Stimulated activated CD8-positive, alpha-beta memory T cell treated with anti-CD3 and anti-CD28 coated beads, Interleukin-15, amount 100 ng/mL, for 48 hours (primary cell): ENCODE results near the gene ESR2.
"Not testable (repeated sequence)": the region's sequence is repeated elsewhere in the genome, so short reads cannot be mapped to it uniquely, and the experiment has no call there.

Source experiments
- DNase-seq, 2 donors: peaks; one replicate each; pipeline ENCODE4 v3.0.0-alpha.2; 2020; ENCODE audit warnings: low read depth in 2 of 2

Gene ESR2

DNA sequence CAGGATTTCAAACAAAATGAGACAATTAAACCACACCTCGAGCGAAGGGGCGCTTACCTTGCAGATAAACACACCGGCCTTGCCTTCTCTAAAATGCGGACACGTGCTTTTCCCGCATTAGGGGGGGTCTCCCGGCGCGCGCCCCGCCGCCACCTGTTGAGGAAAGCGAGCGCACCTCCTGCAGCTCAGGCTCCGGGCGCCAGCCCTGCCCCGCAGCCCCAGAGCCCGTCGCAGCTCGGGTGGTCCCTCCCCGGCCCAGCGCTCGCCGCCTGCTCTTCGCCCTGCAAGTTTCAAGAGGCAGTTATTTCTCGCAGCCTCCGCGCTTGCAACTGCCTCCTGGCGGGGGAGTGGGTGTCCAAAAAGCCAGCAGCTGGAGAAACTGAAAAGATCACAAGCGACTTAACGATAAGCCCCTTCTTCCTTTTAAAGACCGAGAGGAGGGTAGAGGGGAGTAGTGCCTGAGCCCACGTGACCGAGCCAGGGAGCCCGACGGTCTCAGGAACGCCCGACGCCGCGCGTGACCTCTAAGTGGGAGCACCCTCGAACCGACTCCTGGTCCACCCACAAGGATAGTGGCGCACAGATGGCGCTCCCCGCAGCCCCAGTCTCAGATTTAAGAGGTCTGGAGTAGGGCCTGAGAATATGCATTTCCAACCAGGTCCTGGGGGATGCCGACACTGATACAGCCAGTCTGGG is at the start of gene ESR2:
Gene ESR2 (minus strand): TSS at position 396 of the 696 bp plus-strand sequence. CDS start 11,386 bp downstream, outside the sequence.
- peak in 1 of 2 donors; percentile 5 for DNase-seq

DNA sequence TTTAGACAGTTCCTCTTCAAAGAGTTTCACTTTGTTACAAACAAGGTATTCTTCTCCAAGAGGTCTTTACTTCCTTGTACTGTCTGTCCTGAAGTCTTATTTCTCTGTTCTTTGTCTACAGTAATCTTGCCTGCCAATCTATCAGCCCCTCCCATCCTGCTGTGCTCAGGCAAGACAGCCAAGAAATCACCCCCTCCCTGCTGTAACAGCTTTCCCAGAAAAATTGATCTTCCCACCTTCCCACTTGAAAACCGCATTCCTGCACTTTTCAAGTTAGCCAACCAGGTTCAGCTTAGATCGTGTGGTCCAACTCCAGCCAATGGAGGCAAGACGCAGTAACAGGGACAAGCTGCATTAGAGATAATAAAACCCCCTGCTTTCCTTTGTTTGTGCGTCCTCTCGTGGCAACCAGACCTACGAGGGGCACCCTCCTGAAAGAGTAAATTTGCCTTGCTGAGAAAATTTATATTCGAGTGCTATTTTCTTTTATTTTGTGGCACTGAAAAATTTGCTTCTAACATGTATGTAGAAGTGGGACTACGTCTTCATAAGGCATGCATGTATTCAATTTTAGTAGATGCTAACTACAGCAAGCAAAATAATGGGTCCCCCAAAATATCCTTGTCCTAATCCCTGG is 46.5 kb upstream of the ESR2 start:
- no peak for DNase-seq

DNA sequence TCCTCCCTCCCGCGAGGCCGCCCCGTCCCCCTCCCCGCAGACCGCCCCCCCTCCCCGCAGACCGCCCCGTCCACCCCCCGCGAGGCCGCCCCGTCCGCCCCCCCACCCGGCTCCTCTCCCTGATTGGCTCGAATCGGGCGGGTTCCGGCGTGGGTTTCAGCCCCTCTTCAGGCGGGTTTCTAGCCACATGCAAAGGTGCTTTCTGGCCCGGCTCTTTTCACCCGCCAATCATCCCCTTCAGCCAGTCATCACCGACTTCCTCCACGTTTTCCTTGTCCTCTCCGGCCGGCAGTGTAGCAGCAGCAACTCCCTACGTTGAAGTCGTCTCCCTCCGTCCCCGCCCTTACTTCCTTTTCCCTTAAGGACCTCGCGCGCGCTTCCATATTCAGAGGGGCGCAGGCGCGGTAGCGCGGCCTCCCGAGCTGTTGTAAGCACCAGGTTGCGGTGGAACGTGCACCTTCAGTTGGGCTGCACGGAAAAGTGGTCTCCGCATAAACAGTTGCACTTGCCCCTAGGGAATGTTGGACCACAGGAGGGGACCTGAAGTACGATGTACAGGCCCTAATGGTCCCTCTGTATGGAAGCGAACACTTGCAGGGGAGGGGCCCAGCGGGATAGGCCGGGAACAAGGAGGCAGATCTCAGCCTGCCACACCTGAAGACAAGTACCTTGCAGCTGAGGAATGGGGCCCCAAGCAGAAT is 44.6 kb upstream of the ESR2 start:
- DNase-seq = peak; percentile 82 to 87

- DNase-seq = peak; percentile 2 to 7
Measured at GRCh38 chr14:64337888-64338615, 43.9 kb upstream of the ESR2 start.

DNA sequence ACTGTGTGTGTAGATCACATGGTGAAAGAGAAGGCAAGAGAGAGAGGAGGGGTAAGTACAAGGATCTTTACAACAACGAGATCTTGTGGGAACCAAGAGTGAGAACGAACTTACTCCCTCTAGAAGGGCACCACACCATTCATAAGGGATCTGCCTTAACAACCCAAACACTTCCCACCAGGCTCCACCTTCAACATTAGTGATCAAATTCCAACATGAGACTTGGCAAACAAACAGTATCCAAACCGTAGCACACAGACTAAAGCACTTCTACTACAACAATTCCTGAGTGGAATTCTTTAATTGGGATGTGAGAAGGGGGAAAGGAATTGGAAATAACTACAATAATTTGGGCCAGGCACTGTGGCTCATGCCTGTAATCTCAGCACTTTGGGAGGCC is 35.0 kb upstream of the ESR2 start:
- no peak for DNase-seq

GRCh38 chr14:64326502-64326901 is 32.3 kb upstream of the ESR2 start:
- no peak for DNase-seq

DNA sequence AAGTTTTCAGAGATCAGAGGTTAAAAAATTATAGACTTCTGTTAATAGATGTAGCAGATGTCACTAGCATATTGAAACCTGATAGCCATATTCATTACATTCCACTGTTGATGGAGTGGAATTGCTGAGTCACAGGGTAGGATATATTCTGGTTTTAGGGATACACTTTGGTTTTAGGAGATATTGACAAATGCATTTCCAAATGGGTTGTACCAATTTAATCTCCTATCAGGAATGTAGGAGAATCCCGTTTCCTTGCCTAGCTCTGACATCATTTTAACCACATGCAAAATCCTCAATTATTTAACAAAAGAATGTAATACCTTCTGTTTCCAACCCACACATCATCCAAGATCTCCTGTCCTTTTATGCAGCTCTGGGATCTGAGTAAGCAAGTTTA is 30.7 kb upstream of the ESR2 start:
- no peak for DNase-seq

DNA sequence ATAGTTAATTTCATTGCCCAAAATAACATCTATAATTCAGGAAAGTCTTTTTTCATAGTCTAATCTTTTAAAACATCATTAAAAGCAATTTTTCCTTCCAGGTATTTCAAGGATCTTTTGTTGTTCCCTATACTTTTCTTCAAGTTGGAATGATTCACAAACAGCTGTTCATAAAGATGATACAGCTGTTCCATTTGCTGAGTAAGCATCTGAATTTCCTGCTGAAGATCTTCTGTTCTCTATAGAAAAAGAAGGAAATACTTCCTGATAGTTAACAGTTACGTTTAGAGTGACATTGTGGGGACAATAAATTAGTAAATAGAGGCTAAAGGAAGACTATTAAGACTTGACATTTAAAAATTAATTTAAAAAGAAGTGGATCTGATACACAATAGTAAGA is 30.3 kb upstream of the ESR2 start:
- DNase-seq = no peak

- not testable (repeated sequence) for DNase-seq
Measured at GRCh38 chr14:64320362-64320761, 26.2 kb upstream of the ESR2 start.

- DNase-seq = not testable (repeated sequence)
Measured at GRCh38 chr14:64318695-64319094, 24.5 kb upstream of the ESR2 start.

DNA sequence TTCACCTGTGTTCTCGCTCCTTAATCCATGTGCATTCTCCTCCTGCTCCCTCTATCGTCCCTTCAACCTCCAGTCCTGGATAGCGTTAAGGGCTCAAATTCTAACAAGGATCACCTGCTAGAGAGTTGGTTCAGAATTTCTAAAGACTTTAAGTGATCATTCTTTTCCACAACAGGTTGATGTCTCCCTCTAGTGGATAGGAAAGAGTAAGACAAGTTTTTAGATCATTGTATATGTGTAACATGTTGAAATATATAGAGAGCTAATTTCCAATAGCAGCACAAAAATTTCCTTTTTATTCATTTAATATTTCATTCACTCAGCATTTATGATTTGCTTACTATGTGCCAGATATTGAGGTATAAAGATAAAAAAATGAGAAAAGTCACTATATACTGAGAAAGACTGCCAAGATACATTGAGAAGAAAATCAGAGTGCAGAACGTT is 9.3 kb upstream of the ESR2 start:
- DNase-seq = no peak

- DNase-seq = no peak
Measured at GRCh38 chr14:64298773-64299172, 4.6 kb upstream of the ESR2 start.

GRCh38 chr14:64296561-64296960 is 2.4 kb upstream of the ESR2 start:
- DNase-seq = no peak

DNA sequence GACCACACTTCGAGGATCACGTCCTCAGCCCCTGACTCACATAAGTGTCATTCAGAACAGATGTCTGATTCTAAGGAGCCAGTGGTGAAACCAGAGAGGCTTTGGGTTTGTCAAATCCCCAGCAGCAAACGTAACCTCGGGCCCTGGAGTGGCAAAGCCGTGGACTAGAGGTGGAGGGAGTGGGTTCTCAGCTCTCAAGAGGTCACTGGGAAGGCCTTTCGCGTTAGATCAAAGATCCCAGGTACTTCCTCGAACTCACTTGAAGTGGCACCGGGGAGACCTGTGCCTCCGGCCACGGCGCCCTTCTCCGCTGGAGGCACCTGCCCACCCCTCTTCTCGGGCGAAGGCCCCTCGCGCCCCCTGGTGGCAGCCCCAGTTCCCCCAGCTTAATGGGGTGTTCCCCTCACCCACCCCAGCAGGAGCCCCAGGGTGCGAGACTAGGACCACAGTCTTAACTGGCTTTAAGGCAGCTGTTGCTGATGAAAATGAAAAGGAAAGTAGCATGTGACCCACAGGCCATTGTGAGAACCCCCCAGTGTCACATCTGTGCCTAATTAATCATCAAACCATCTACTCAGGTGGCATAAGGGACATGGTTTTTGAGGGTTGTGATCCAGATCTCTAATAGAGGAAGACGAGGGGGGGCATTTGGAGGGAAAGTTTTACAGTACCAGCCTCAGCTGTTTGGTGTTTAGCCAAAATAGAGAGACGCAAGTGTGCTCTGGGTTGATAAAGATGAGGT is 672 bp upstream of the ESR2 start:
- peak; percentile 71 to 75 for DNase-seq

- no peak for DNase-seq
Measured at GRCh38 chr14:64292197-64292596, 2.0 kb downstream of the ESR2 start.

- no peak for DNase-seq
Measured at GRCh38 chr14:64289571-64289970, 4.6 kb downstream of the ESR2 start.

DNA sequence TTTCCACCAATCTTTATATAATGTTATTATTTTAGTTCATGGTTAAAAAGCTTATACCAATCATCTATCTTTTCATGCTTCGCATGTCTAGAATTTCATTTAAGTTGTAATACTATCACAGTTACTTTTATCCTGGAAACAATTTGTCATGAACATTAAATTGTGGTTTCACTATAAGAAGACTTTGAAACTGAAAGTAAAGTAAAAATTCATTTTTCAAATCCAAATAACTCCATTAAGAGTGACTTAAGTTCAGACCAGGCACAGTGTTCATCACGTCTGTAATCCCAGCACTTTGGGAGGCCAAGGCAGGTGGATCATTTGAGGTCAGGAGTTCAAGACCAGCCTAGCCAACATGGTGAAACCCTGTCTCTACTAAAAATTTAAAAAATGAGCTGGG is 12.4 kb downstream of the ESR2 start:
- DNase-seq = no peak

- peak; percentile 36 to 38 for DNase-seq
Measured at GRCh38 chr14:64279704-64280668, 14.2 kb downstream of the ESR2 start.

- DNase-seq = no peak
Measured at GRCh38 chr14:64278458-64278857, 15.7 kb downstream of the ESR2 start.

- no peak for DNase-seq
Measured at GRCh38 chr14:64272019-64272418, 22.2 kb downstream of the ESR2 start.
